ENCODE results near the gene TMEM61.

The TMEM61 gene

GRCh38 chr1:54977533-54978297 lies 2.7 kb upstream of the TMEM61 start:
- H3F3A ChIP-seq (ENCODE audit: insufficient read depth): no peaks in the 10 kb centered on the region
- H3K27ac ChIP-seq (ENCODE audit: low read depth, low read length): no peak overlapping the region
- H3K4me3 ChIP-seq (ENCODE audit: insufficient read depth, low read length, poor library complexity, severe bottlenecking): no peak overlapping the region
- TF ChIP-seq EZH2phosphoT487 (conservative IDR thresholded peaks at IDR 0.05; ENCODE audit: low read length) (no peak), CTCF (IDR thresholded peaks at IDR 0.05; ENCODE audit: insufficient read depth, low read length, poor library complexity, severe bottlenecking) (no peak)
- H4K20me1 ChIP-seq (ENCODE audit: low read depth, low read length): no peaks in the 10 kb centered on the region
- no peaks in the 10 kb centered on the region for H3K9me2 ChIP-seq (replicated peaks; ENCODE audit: insufficient read depth, low read length)
- H3K27me3 ChIP-seq (ENCODE audit: low read length): no peaks in the 10 kb centered on the region
- no peaks in the 10 kb centered on the region for H3K79me2 ChIP-seq (ENCODE audit: insufficient read depth, low read length)
- H3K36me3 ChIP-seq (ENCODE audit: low read length): no peaks in the 10 kb centered on the region
- no peak overlapping the region for H2AFZ ChIP-seq (ENCODE audit: low read depth, low read length, severe bottlenecking)
- H3K9me3 ChIP-seq (ENCODE audit: insufficient read depth, low read length): no peaks in the 10 kb centered on the region
- H3K9ac ChIP-seq (ENCODE audit: low read length): no peak overlapping the region
- no peak overlapping the region for H3K4me2 ChIP-seq (ENCODE audit: low read depth, low read length, poor library complexity, severe bottlenecking)

- Histone ChIP-seq H3K79me2 (ENCODE audit: insufficient read depth, low read length) (no peaks in the 10 kb centered on the region), H4K20me1 (ENCODE audit: low read depth, low read length) (no peaks in the 10 kb centered on the region), H3K9me2 (replicated peaks; ENCODE audit: insufficient read depth, low read length) (no peaks in the 10 kb centered on the region), H3K4me3 (ENCODE audit: insufficient read depth, low read length, poor library complexity, severe bottlenecking) (no peak overlapping the region), H2AFZ (ENCODE audit: low read depth, low read length, severe bottlenecking) (no peak overlapping the region), H3K9me3 (ENCODE audit: insufficient read depth, low read length) (no peaks in the 10 kb centered on the region), H3K9ac (ENCODE audit: low read length) (no peak overlapping the region), H3K27ac (ENCODE audit: low read depth, low read length) (no peak overlapping the region), H3K36me3 (ENCODE audit: low read length) (no peaks in the 10 kb centered on the region), H3F3A (ENCODE audit: insufficient read depth) (no peaks in the 10 kb centered on the region), H3K27me3 (ENCODE audit: low read length) (no peaks in the 10 kb centered on the region), H3K4me2 (ENCODE audit: low read depth, low read length, poor library complexity, severe bottlenecking) (no peak overlapping the region)
- TF ChIP-seq CTCF (IDR thresholded peaks at IDR 0.05; ENCODE audit: insufficient read depth, low read length, poor library complexity, severe bottlenecking): no peak
- no peak for TF ChIP-seq EZH2phosphoT487 (conservative IDR thresholded peaks at IDR 0.05; ENCODE audit: low read length)
Measured at GRCh38 chr1:54978528-54979326, 1.7 kb upstream of the TMEM61 start.

GRCh38 chr1:54979327-54979891 lies 1.0 kb upstream of the TMEM61 start:
- no peaks in the 10 kb centered on the region for H3K27me3 ChIP-seq (ENCODE audit: low read length)
- H3K9ac ChIP-seq (ENCODE audit: low read length): no peak overlapping the region
- no peak overlapping the region for H3K4me2 ChIP-seq (ENCODE audit: low read depth, low read length, poor library complexity, severe bottlenecking)
- H3F3A ChIP-seq (ENCODE audit: insufficient read depth): no peaks in the 10 kb centered on the region
- no peak overlapping the region for H3K4me3 ChIP-seq (ENCODE audit: insufficient read depth, low read length, poor library complexity, severe bottlenecking)
- no peaks in the 10 kb centered on the region for H3K79me2 ChIP-seq (ENCODE audit: insufficient read depth, low read length)
- no peaks in the 10 kb centered on the region for H3K9me3 ChIP-seq (ENCODE audit: insufficient read depth, low read length)
- H2AFZ ChIP-seq (ENCODE audit: low read depth, low read length, severe bottlenecking): no peak overlapping the region
- H3K36me3 ChIP-seq (ENCODE audit: low read length): no peaks in the 10 kb centered on the region
- no peaks in the 10 kb centered on the region for H3K9me2 ChIP-seq (replicated peaks; ENCODE audit: insufficient read depth, low read length)
- H3K27ac ChIP-seq (ENCODE audit: low read depth, low read length): no peak overlapping the region
- TF ChIP-seq CTCF (IDR thresholded peaks at IDR 0.05; ENCODE audit: insufficient read depth, low read length, poor library complexity, severe bottlenecking) (no peak), EZH2phosphoT487 (conservative IDR thresholded peaks at IDR 0.05; ENCODE audit: low read length) (no peak)
- H4K20me1 ChIP-seq (ENCODE audit: low read depth, low read length): no peaks in the 10 kb centered on the region

Data from SU-DHL-6 (cell line).